K562 (cell line): ENCODE results near the gene NANS. TPM values are rescaled to one million over a fixed set of nuclear protein-coding genes. Genes with fewer than 3 reads are reported as not detected.

Experiments
- CCAR2 ChIP-seq: fragments of 200-400 bp; formaldehyde crosslinking; IDR thresholded peaks from 2 replicates; pipeline ENCODE4 v1.6.1; 2017; ENCODE audit warnings: mild to moderate bottlenecking, low read depth, low read length
- EGR1 ChIP-seq: fragments of 450-650 bp; conservative IDR thresholded peaks from 2 replicates; pipeline ENCODE4 v1.6.1; 2017; ENCODE audit warnings: mild to moderate bottlenecking
- FOS ChIP-seq: IDR thresholded peaks from 3 replicates; pipeline ENCODE4 v1.6.1; 2011; ENCODE audit not compliant: insufficient read length; ENCODE audit errors: extremely low read depth
- MECOM ChIP-seq: fragments of 250-450 bp; sonication (Bioruptor Pico); IDR thresholded peaks from 2 replicates; pipeline ENCODE4 v1.8.0; 2022; ENCODE audit warnings: inconsistent platforms
- MED1 ChIP-seq: sonication (generic); formaldehyde crosslinking; IDR thresholded peaks from 2 replicates; pipeline ENCODE4 v1.8.1; 2023; ENCODE audit warnings: missing genetic modification reagents, borderline replicate concordance
- RFX7 ChIP-seq: fragments of 250-450 bp; sonication (Bioruptor Pico); IDR thresholded peaks from 2 replicates; pipeline ENCODE4 v1.5.1; 2021; ENCODE audit warnings: mild to moderate bottlenecking
- SREBF2 ChIP-seq: sonication (generic); formaldehyde crosslinking; IDR thresholded peaks from 2 replicates; pipeline ENCODE4 v1.4.0; 2020; ENCODE audit warnings: mild to moderate bottlenecking, missing genetic modification reagents
- TCF7L2 ChIP-seq: fragments of 150-350 bp; IDR thresholded peaks from 2 replicates; pipeline ENCODE4 v1.6.1; 2016; ENCODE audit warnings: low read depth, mild to moderate bottlenecking, low read length, moderate library complexity
- TOE1 ChIP-seq, 2 experiments: fragments of 450-650 bp in 1 of 2; sonication (generic) in 1 of 2; formaldehyde crosslinking in 1 of 2; IDR thresholded peaks; 2 replicates each; pipeline versions ENCODE4 v1.7.1 to v1.8.0; 2016 to 2022; ENCODE audit warnings: borderline replicate concordance in 2 of 2, mild to moderate bottlenecking in 2 of 2, antibody characterized with exemption in 1 of 2, inconsistent platforms in 1 of 2, low read depth in 1 of 2, missing genetic modification reagents in 1 of 2, moderate library complexity in 1 of 2
- ZNF408 ChIP-seq: fragments of 250-450 bp; sonication (Bioruptor Pico); IDR thresholded peaks from 2 replicates; pipeline ENCODE4 v1.4.0; 2020; ENCODE audit warnings: low read depth, mild to moderate bottlenecking, moderate library complexity
- polyA plus RNA-seq, 8 experiments: library from polyadenylated mRNA; depleted of rRNA in 4 of 8; stranded (reverse) in 5 of 8; unstranded in 3 of 8; fragments of >200 nt; fragmentation: Nextera tagmentation in 2 of 8; fragmentation: Illumina TruSeq in 1 of 8; extraction: Ambion mirVana in 2 of 8; extraction: Trizol in 1 of 8; gene quantifications; 2 replicates each; pipeline versions ENCODE4 v1.2.1 to v1.2.3, GENCODE V29; 2011 to 2014; ENCODE audit warnings: inconsistent platforms in 1 of 8, missing spikeins in 1 of 8
- total RNA-seq, 7 experiments: library from RNA; depleted of rRNA in 6 of 7; stranded (reverse); fragments of >200 nt in 6 of 7; fragmentation: Illumina TruSeq in 2 of 7; extraction: Trizol in 2 of 7; gene quantifications; 2 replicates each; pipeline versions ENCODE4 v1.2.1 to v1.2.3, GENCODE V29; 2011 to 2021; ENCODE audit warnings: low replicate concordance in 1 of 7
- TF ChIP-seq, protein P1 (sequence below), 2 experiments: fragments of 450-650 bp; conservative IDR thresholded peaks; 2 replicates each; pipeline ENCODE4 v1.6.1; 2017; ENCODE audit warnings: mild to moderate bottlenecking in 2 of 2, moderate library complexity in 2 of 2
- TF ChIP-seq, protein P2 (sequence below): sonication (generic); formaldehyde crosslinking; IDR thresholded peaks from 2 replicates; pipeline ENCODE4 v1.4.0; 2020; ENCODE audit warnings: mild to moderate bottlenecking, missing genetic modification reagents

NANS gene
- total and polyA plus RNA-seq, 9 of the 15 experiments (the other 6 are each of a cell fraction or from before 2014, with no cell fraction given): 37.1 to 181 (median 137) TPM

DNA sequence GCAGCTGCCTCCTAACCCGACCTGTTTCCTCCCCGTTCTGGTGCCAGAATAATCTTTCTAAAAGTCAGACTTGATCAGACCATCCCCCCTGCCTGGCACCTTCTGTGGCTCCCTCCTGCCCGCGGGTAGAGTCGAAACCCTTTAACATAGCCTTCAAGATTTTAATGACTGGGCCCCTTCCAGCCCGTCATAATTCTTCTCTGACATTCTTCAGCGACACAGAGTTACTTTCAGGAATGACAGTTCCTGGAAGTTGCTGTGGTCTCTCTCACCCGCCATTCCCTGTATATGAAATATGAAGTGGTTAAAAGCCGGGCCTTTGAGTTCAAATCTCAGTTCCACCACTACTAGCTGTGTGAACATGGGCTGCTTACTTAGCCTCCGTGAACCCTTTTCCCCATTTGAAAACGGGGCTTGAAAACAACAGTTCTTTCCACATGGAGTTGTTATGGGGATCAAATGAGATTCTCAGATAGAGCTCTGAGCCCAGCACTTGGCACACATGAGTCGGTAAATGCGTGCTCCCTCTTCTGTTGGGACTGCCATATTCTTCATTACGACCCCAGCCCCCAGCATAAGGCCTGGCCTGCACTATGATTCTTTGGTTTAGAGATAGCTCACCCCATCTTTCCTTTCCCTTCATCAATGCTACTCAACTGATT is 737 bp downstream of the NANS start (continued):
- TF ChIP-seq SREBF2 (CRISPR knock-in tag): no peak
- TF ChIP-seq MECOM (CRISPR knock-in tag): no peak
- TF ChIP-seq EGR1: no peak
- no peak for TF ChIP-seq TCF7L2
- no peak for TF ChIP-seq CCAR2
- TF ChIP-seq, protein P1, sequence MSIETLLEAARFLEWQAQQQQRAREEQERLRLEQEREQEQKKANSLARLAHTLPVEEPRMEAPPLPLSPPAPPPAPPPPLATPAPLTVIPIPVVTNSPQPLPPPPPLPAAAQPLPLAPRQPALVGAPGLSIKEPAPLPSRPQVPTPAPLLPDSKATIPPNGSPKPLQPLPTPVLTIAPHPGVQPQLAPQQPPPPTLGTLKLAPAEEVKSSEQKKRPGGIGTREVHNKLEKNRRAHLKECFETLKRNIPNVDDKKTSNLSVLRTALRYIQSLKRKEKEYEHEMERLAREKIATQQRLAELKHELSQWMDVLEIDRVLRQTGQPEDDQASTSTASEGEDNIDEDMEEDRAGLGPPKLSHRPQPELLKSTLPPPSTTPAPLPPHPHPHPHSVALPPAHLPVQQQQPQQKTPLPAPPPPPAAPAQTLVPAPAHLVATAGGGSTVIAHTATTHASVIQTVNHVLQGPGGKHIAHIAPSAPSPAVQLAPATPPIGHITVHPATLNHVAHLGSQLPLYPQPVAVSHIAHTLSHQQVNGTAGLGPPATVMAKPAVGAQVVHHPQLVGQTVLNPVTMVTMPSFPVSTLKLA (conservative IDR thresholded peaks at IDR 0.05): 0 out of 4 replicates have a peak, but pooled peaks have one; percentile 35 to 48
- TF ChIP-seq, protein P2, sequence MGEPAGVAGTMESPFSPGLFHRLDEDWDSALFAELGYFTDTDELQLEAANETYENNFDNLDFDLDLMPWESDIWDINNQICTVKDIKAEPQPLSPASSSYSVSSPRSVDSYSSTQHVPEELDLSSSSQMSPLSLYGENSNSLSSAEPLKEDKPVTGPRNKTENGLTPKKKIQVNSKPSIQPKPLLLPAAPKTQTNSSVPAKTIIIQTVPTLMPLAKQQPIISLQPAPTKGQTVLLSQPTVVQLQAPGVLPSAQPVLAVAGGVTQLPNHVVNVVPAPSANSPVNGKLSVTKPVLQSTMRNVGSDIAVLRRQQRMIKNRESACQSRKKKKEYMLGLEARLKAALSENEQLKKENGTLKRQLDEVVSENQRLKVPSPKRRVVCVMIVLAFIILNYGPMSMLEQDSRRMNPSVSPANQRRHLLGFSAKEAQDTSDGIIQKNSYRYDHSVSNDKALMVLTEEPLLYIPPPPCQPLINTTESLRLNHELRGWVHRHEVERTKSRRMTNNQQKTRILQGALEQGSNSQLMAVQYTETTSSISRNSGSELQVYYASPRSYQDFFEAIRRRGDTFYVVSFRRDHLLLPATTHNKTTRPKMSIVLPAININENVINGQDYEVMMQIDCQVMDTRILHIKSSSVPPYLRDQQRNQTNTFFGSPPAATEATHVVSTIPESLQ (CRISPR knock-in tag): no peak; the same call in 1 of the 2 replicates
- TF ChIP-seq MED1 (CRISPR knock-in tag): no peak
- no peak for TF ChIP-seq FOS
- TF ChIP-seq RFX7 (CRISPR knock-in tag): no peak
- TF ChIP-seq TOE1 (IDR thresholded peaks at IDR 0.05; ENCODE audit: borderline replicate concordance): no peak
- TF ChIP-seq TOE1 (CRISPR knock-in tag; IDR thresholded peaks at IDR 0.05; ENCODE audit: borderline replicate concordance, low read depth): no peak
- no peak for TF ChIP-seq ZNF408 (CRISPR knock-in tag)
